HEK293 (cell line): Measurements from ENCODE around the gene ANKUB1.

ENCODE experiments used
- CTCF ChIA-PET: fragments of 350-600 bp; formaldehyde crosslinking; extraction: SDS; loops from one replicate; lab custom pipeline; 2021; ENCODE audit warnings: antibody characterized with exemption; lab: Yijun Ruan, JAX
- POLR2A ChIA-PET: fragments of 300-600 bp; formaldehyde crosslinking; extraction: SDS; loops from one replicate; lab custom pipeline; 2020; ENCODE audit warnings: antibody characterized with exemption, inconsistent platforms; lab: Yijun Ruan, JAX
- H3K27ac ChIP-seq: fragments of 200-500 bp; sonication (Bioruptor generic); 2 replicates; pipeline ENCODE4 v1.5.1; 2014; ENCODE audit warnings: low read depth, low read length, control low read depth, inconsistent platforms; ENCODE audit errors: extremely low read depth
- H3K36me3 ChIP-seq, 2 experiments: fragments of 200-500 bp in 1 of 2; sonication (Bioruptor generic) in 1 of 2; 1 replicate in 1 of 2; 2 replicates in 1 of 2; pipeline ENCODE4 v1.5.1; 2014 to 2017; ENCODE audit warnings: inconsistent platforms in 2 of 2, low read length in 2 of 2; ENCODE audit not compliant: control insufficient read depth in 2 of 2, insufficient read depth in 1 of 2
- H3K4me1 ChIP-seq: fragments of 200-500 bp; sonication (Bioruptor generic); 2 replicates; pipeline ENCODE4 v1.5.1; 2014; ENCODE audit warnings: mild to moderate bottlenecking, low read length, inconsistent platforms; ENCODE audit not compliant: control insufficient read depth, insufficient read depth
- H3K4me3 ChIP-seq: 2 replicates; pipeline ENCODE4 v1.5.1; 2011; ENCODE audit warnings: low read depth, mild to moderate bottlenecking, control low read depth, low read length, moderate library complexity
- H3K9me3 ChIP-seq: fragments of 200-500 bp; sonication (Bioruptor generic); 2 replicates; pipeline ENCODE4 v1.5.1; 2014; ENCODE audit warnings: low read depth, low read length, inconsistent platforms; ENCODE audit not compliant: control insufficient read depth, insufficient read depth
- BCL11A ChIP-seq: fragments of 450-650 bp; formaldehyde crosslinking; IDR thresholded peaks from 2 replicates; pipeline ENCODE4 v1.5.1; 2016; ENCODE audit warnings: low read depth, missing biosample characterization, missing genetic modification characterization
- HOXD13 ChIP-seq: sonication (generic); formaldehyde crosslinking; IDR thresholded peaks from 2 replicates; pipeline ENCODE4 v1.8.0; 2022; ENCODE audit warnings: missing genetic modification reagents, borderline replicate concordance
- KLF1 ChIP-seq: fragments of 450-650 bp; formaldehyde crosslinking; IDR thresholded peaks from 2 replicates; pipeline ENCODE4 v1.5.1; 2016; ENCODE audit warnings: missing biosample characterization, missing genetic modification characterization
- KLF10 ChIP-seq: fragments of 450-650 bp; IDR thresholded peaks from 2 replicates; pipeline ENCODE4 v1.5.1; 2018; ENCODE audit warnings: missing biosample characterization, mild to moderate bottlenecking, missing genetic modification characterization
- OSR2 ChIP-seq: fragments of 450-650 bp; formaldehyde crosslinking; IDR thresholded peaks from 2 replicates; pipeline ENCODE4 v1.5.1; 2016; ENCODE audit warnings: missing biosample characterization, missing genetic modification characterization
- PRDM1 ChIP-seq: fragments of 450-650 bp; formaldehyde crosslinking; IDR thresholded peaks from 2 replicates; pipeline ENCODE4; 2016; ENCODE audit warnings: missing biosample characterization, missing genetic modification characterization
- SP7 ChIP-seq: fragments of 450-650 bp; formaldehyde crosslinking; IDR thresholded peaks from 2 replicates; pipeline ENCODE4 v1.5.1; 2016; ENCODE audit warnings: missing biosample characterization, missing genetic modification characterization
- YY1 ChIP-seq: fragments of 450-650 bp; formaldehyde crosslinking; IDR thresholded peaks from 2 replicates; pipeline ENCODE4 v1.5.1; 2018; ENCODE audit warnings: missing biosample characterization, missing genetic modification characterization
- ZBTB21 ChIP-seq: fragments of 450-650 bp; formaldehyde crosslinking; IDR thresholded peaks from 2 replicates; pipeline ENCODE4 v1.5.1; 2017; ENCODE audit warnings: missing biosample characterization, missing genetic modification characterization
- ZNF24 ChIP-seq: fragments of 450-650 bp; formaldehyde crosslinking; IDR thresholded peaks from 2 replicates; pipeline ENCODE4 v1.5.1; 2016; ENCODE audit warnings: missing biosample characterization, missing genetic modification characterization
- ZNF404 ChIP-seq: fragments of 450-650 bp; formaldehyde crosslinking; IDR thresholded peaks from 2 replicates; pipeline ENCODE4 v1.5.1; 2017; ENCODE audit warnings: missing biosample characterization, missing genetic modification characterization
- ZNF473 ChIP-seq: fragments of 450-650 bp; formaldehyde crosslinking; IDR thresholded peaks from 2 replicates; pipeline ENCODE4 v1.5.1; 2017; ENCODE audit warnings: missing biosample characterization, missing genetic modification characterization
- ZNF501 ChIP-seq: fragments of 450-650 bp; formaldehyde crosslinking; IDR thresholded peaks from 2 replicates; pipeline ENCODE4 v1.5.1; 2016; ENCODE audit warnings: missing biosample characterization, missing genetic modification characterization
- ZNF521 ChIP-seq: fragments of 450-650 bp; formaldehyde crosslinking; IDR thresholded peaks from 2 replicates; pipeline ENCODE4 v1.5.1; 2017; ENCODE audit warnings: missing biosample characterization, mild to moderate bottlenecking, missing genetic modification characterization
- ZNF558 ChIP-seq: fragments of 450-650 bp; formaldehyde crosslinking; IDR thresholded peaks from 2 replicates; pipeline ENCODE4 v1.5.1; 2016; ENCODE audit warnings: missing biosample characterization, missing genetic modification characterization
- ZNF76 ChIP-seq: fragments of 450-650 bp; formaldehyde crosslinking; IDR thresholded peaks from 2 replicates; pipeline ENCODE4; 2016; ENCODE audit warnings: low read depth, missing biosample characterization, missing genetic modification characterization, borderline replicate concordance
- ZNF791 ChIP-seq: fragments of 450-650 bp; formaldehyde crosslinking; IDR thresholded peaks from 2 replicates; pipeline ENCODE4 v1.5.1; 2016; ENCODE audit warnings: missing biosample characterization, missing genetic modification characterization
- ZNF843 ChIP-seq: fragments of 450-650 bp; formaldehyde crosslinking; IDR thresholded peaks from 2 replicates; pipeline ENCODE4 v1.5.1; 2016; ENCODE audit warnings: missing biosample characterization, missing genetic modification characterization
- TF ChIP-seq, protein P1 (sequence below): fragments of 450-650 bp; formaldehyde crosslinking; IDR thresholded peaks from 2 replicates; pipeline ENCODE4 v1.5.1; 2017; ENCODE audit warnings: missing biosample characterization, missing genetic modification characterization
- TF ChIP-seq, protein P2 (sequence below): fragments of 450-650 bp; formaldehyde crosslinking; IDR thresholded peaks from 2 replicates; pipeline ENCODE4 v1.5.1; 2016; ENCODE audit warnings: missing biosample characterization, missing genetic modification characterization
- TF ChIP-seq, protein P3 (sequence below): fragments of 450-650 bp; formaldehyde crosslinking; IDR thresholded peaks from 2 replicates; pipeline ENCODE4 v1.5.1; 2016; ENCODE audit warnings: missing biosample characterization, missing genetic modification characterization, borderline replicate concordance
- TF ChIP-seq, protein P4 (sequence below): fragments of 450-650 bp; formaldehyde crosslinking; IDR thresholded peaks from 2 replicates; pipeline ENCODE4 v1.5.1; 2016; ENCODE audit warnings: missing biosample characterization, missing genetic modification characterization
- TF ChIP-seq, protein P5 (sequence below): fragments of 450-650 bp; formaldehyde crosslinking; conservative IDR thresholded peaks from 2 replicates; pipeline ENCODE4 v1.5.1; 2016; ENCODE audit warnings: low read depth, missing biosample characterization, missing genetic modification characterization

ANKUB1 gene

DNA sequence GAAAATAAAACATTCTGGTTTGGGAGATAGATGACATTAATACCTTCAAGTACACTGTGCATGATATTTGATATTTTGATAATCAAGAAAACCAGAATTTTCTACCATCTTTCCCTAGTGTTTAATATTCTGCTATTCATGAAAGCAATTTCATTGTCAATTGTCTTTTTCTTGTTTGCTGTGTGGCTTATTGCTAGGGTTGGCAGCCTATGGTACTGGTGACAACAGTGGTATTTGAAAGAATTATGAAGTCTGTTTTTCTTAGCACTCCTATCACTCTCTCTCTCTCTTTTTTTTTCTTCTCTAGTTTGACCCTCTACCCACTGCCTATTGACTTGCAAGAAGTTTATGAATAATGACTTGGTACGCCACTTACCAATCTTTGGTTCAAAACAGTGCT is 36.0 kb upstream of the ANKUB1 start:
- Histone ChIP-seq H3K4me1 (no peaks in the 10 kb centered on the region), H3K27ac (no peak overlapping the region), H3K4me3 (no peak overlapping the region), H3K36me3 (no peaks in the 10 kb centered on the region), H3K9me3 (no peaks in the 10 kb centered on the region)
- TF ChIP-seq ZNF843 (tag by site-specific recombination) (no peak), PRDM1 (tag by site-specific recombination) (no peak), ZBTB21 (tag by site-specific recombination) (no peak), ZNF404 (tag by site-specific recombination) (no peak), ZNF76 (tag by site-specific recombination) (no peak), HOXD13 (CRISPR knock-in tag) (no peak), ZNF791 (tag by site-specific recombination) (no peak), ZNF24 (tag by site-specific recombination) (no peak), OSR2 (no peak), SP7 (tag by site-specific recombination) (no peak), BCL11A (tag by site-specific recombination) (no peak), YY1 (tag by site-specific recombination) (no peak), KLF10 (tag by site-specific recombination) (no peak)
- TF ChIP-seq, protein P1, sequence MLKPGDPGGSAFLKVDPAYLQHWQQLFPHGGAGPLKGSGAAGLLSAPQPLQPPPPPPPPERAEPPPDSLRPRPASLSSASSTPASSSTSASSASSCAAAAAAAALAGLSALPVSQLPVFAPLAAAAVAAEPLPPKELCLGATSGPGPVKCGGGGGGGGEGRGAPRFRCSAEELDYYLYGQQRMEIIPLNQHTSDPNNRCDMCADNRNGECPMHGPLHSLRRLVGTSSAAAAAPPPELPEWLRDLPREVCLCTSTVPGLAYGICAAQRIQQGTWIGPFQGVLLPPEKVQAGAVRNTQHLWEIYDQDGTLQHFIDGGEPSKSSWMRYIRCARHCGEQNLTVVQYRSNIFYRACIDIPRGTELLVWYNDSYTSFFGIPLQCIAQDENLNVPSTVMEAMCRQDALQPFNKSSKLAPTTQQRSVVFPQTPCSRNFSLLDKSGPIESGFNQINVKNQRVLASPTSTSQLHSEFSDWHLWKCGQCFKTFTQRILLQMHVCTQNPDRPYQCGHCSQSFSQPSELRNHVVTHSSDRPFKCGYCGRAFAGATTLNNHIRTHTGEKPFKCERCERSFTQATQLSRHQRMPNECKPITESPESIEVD (tag by site-specific recombination) = no peak
- TF ChIP-seq, protein P2, sequence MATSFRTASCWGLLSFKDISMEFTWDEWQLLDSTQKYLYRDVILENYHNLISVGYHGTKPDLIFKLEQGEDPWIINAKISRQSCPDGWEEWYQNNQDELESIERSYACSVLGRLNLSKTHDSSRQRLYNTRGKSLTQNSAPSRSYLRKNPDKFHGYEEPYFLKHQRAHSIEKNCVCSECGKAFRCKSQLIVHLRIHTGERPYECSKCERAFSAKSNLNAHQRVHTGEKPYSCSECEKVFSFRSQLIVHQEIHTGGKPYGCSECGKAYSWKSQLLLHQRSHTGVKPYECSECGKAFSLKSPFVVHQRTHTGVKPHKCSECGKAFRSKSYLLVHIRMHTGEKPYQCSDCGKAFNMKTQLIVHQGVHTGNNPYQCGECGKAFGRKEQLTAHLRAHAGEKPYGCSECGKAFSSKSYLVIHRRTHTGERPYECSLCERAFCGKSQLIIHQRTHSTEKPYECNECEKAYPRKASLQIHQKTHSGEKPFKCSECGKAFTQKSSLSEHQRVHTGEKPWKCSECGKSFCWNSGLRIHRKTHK (tag by site-specific recombination) = no peak
- TF ChIP-seq, protein P3, sequence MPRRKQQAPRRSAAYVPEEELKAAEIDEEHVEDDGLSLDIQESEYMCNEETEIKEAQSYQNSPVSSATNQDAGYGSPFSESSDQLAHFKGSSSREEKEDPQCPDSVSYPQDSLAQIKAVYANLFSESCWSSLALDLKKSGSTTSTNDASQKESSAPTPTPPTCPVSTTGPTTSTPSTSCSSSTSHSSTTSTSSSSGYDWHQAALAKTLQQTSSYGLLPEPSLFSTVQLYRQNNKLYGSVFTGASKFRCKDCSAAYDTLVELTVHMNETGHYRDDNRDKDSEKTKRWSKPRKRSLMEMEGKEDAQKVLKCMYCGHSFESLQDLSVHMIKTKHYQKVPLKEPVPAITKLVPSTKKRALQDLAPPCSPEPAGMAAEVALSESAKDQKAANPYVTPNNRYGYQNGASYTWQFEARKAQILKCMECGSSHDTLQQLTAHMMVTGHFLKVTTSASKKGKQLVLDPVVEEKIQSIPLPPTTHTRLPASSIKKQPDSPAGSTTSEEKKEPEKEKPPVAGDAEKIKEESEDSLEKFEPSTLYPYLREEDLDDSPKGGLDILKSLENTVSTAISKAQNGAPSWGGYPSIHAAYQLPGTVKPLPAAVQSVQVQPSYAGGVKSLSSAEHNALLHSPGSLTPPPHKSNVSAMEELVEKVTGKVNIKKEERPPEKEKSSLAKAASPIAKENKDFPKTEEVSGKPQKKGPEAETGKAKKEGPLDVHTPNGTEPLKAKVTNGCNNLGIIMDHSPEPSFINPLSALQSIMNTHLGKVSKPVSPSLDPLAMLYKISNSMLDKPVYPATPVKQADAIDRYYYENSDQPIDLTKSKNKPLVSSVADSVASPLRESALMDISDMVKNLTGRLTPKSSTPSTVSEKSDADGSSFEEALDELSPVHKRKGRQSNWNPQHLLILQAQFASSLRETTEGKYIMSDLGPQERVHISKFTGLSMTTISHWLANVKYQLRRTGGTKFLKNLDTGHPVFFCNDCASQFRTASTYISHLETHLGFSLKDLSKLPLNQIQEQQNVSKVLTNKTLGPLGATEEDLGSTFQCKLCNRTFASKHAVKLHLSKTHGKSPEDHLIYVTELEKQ (tag by site-specific recombination) = no peak
- TF ChIP-seq, protein P4, sequence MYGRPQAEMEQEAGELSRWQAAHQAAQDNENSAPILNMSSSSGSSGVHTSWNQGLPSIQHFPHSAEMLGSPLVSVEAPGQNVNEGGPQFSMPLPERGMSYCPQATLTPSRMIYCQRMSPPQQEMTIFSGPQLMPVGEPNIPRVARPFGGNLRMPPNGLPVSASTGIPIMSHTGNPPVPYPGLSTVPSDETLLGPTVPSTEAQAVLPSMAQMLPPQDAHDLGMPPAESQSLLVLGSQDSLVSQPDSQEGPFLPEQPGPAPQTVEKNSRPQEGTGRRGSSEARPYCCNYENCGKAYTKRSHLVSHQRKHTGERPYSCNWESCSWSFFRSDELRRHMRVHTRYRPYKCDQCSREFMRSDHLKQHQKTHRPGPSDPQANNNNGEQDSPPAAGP (tag by site-specific recombination) = no peak
- ChIA-PET CTCF (no interaction called here), POLR2A (no interaction called here)

DNA sequence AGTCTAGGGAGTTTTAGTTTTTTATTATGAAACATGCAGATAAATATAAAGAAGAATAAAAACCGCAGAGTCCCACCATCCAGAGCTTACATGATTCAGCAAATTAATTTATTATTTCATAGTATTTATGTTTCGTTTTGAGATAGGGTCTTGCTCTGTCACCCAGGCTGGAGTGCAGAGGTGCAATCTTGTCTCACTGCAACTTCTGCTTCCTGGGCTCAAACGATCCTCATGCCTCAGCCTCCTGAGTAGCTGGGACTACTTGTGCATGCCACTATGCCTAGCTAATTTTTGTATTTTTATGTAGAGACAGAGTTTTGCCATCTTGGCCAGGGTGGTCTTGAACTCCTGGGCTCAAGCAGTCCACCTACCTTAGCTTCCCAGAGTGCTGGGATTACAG is 34.3 kb upstream of the ANKUB1 start:
- Histone ChIP-seq H3K4me3 (no peak overlapping the region), H3K27ac (no peak overlapping the region), H3K36me3 (no peaks in the 10 kb centered on the region), H3K9me3 (no peaks in the 10 kb centered on the region), H3K4me1 (no peaks in the 10 kb centered on the region)
- ChIA-PET POLR2A (no interaction called here), CTCF (interaction anchor here (0.8 kb wide), 1 partner anchor 12 kb away, joined by 3 read pairs; no protein-coding TSS in a partner anchor)
- TF ChIP-seq ZNF558 (tag by site-specific recombination) (no peak), HOXD13 (CRISPR knock-in tag) (no peak), ZNF521 (tag by site-specific recombination) (no peak), ZNF473 (no peak), KLF1 (tag by site-specific recombination) (no peak), ZNF501 (no peak)
- TF ChIP-seq, protein P5, sequence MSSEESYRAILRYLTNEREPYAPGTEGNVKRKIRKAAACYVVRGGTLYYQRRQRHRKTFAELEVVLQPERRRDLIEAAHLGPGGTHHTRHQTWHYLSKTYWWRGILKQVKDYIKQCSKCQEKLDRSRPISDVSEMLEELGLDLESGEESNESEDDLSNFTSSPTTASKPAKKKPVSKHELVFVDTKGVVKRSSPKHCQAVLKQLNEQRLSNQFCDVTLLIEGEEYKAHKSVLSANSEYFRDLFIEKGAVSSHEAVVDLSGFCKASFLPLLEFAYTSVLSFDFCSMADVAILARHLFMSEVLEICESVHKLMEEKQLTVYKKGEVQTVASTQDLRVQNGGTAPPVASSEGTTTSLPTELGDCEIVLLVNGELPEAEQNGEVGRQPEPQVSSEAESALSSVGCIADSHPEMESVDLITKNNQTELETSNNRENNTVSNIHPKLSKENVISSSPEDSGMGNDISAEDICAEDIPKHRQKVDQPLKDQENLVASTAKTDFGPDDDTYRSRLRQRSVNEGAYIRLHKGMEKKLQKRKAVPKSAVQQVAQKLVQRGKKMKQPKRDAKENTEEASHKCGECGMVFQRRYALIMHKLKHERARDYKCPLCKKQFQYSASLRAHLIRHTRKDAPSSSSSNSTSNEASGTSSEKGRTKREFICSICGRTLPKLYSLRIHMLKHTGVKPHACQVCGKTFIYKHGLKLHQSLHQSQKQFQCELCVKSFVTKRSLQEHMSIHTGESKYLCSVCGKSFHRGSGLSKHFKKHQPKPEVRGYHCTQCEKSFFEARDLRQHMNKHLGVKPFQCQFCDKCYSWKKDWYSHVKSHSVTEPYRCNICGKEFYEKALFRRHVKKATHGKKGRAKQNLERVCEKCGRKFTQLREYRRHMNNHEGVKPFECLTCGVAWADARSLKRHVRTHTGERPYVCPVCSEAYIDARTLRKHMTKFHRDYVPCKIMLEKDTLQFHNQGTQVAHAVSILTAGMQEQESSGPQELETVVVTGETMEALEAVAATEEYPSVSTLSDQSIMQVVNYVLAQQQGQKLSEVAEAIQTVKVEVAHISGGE (tag by site-specific recombination) = no peak
